Astrocyte of the spinal cord (primary cell): ENCODE data around the gene COL28A1.

Experiments
- DNase-seq: peaks from one replicate; pipeline ENCODE4 v3.0.0; 2011; ENCODE audit warnings: low read depth, low spot score
- H3K4me3 ChIP-seq: 2 replicates; pipeline ENCODE4 v1.5.1; 2011; ENCODE audit warnings: low read depth, mild to moderate bottlenecking, low read length, moderate library complexity
- in situ Hi-C: cut with HindIII; loops from 2 replicates; pipeline ENCODE4 v1.10.0; 2017; ENCODE audit warnings: low sequenced_read_pairs
- TF ChIP-seq, protein P1 (sequence below): IDR thresholded peaks from 2 replicates; pipeline ENCODE4 v1.5.1; 2012; ENCODE audit warnings: low read depth, mild to moderate bottlenecking, low read length, inconsistent platforms

COL28A1 gene

DNA sequence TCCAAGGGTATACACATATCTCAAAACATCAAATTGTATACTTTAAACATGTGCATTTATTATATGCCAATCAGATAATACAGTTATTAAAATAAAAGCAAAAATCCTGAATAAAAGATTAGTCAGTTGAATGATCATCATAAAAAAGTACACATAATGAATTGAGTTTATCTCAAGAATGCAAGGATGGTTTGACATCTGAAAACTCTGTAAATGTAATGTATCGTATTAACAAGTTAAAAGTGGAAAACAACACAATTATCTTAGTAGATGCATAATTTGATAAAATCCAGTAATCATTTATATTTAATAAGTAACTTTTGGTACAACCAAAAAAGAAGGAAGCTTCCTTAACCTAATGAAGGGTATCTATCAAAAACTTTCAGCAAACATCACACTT is 86.6 kb downstream of the COL28A1 start:
- H3K4me3 ChIP-seq: no peak overlapping the region
- TF ChIP-seq, protein P1, sequence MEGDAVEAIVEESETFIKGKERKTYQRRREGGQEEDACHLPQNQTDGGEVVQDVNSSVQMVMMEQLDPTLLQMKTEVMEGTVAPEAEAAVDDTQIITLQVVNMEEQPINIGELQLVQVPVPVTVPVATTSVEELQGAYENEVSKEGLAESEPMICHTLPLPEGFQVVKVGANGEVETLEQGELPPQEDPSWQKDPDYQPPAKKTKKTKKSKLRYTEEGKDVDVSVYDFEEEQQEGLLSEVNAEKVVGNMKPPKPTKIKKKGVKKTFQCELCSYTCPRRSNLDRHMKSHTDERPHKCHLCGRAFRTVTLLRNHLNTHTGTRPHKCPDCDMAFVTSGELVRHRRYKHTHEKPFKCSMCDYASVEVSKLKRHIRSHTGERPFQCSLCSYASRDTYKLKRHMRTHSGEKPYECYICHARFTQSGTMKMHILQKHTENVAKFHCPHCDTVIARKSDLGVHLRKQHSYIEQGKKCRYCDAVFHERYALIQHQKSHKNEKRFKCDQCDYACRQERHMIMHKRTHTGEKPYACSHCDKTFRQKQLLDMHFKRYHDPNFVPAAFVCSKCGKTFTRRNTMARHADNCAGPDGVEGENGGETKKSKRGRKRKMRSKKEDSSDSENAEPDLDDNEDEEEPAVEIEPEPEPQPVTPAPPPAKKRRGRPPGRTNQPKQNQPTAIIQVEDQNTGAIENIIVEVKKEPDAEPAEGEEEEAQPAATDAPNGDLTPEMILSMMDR: no peak
- in situ Hi-C loops: no loop called here
- peak; percentile 12 for DNase-seq

DNA sequence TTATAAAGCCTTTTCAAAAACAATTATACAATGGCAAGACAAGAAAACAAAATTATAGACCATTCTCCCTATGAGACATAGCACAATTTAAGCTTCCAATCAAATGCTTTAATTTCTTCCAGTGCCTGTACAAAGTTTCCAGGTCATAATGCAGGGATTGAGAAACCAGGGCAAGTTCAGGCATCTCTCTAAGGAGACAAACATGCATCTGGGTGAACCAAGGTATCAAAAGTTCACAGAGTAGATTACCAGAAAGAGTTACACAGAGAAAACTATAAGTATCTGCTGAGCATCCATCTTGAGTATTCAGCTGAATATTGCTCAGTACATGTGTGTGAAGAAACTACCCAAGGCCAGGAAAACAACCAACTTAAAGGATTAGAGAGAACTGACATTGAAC is 89.1 kb downstream of the COL28A1 start:
- DNase-seq: no peak
- no peak overlapping the region for H3K4me3 ChIP-seq
- in situ Hi-C loops: no loop called here
- TF ChIP-seq, protein P1: no peak

DNA sequence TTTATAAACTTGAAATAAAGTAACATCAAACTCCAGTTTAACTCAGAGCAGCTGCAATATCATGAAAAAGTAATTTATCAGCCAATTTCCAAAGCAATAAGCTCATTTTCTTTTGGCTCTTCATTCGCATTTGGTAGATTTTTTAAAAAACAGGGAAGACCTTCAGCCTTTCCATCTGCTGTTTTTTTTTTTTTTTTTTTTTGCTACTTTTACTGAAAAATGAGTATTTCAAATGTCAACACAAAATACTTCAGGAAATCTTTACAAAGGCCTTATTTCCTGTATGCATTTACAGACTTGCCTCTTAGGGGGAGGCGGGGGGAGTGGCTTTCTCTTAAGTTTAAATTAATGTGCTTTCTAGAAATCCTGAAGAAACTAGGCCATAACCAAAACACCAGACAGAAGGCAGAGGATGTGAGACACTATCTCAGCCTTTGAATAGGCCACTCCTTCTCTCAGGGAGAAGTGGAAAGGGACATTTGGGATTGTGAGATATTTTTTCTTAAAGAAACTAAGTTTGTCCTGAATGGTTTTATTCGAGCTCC is 91.8 kb downstream of the COL28A1 start:
- no peak for DNase-seq
- TF ChIP-seq, protein P1: no peak
- in situ Hi-C loops: no loop called here
- no peak overlapping the region for H3K4me3 ChIP-seq

DNA sequence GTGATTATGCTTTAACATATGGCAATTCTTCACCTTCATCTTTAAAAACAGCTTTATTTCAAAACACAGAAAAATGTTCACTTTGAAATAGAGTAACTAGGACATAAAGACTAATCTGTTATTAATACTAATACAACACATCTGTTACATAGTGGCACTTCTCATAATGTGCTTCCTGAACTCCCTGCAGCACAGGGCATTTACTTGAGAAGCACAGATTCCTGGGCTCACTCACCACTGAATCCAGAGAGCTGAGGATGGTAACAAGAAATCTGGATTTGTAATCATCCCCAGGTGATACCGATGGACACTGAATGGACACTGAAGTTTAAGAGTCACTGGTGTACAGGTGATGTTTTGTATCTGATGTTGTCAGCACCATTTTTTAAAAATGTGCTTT is 96.1 kb downstream of the COL28A1 start:
- in situ Hi-C loops: no loop called here
- TF ChIP-seq, protein P1: no peak
- no peak overlapping the region for H3K4me3 ChIP-seq
- no peak for DNase-seq

DNA sequence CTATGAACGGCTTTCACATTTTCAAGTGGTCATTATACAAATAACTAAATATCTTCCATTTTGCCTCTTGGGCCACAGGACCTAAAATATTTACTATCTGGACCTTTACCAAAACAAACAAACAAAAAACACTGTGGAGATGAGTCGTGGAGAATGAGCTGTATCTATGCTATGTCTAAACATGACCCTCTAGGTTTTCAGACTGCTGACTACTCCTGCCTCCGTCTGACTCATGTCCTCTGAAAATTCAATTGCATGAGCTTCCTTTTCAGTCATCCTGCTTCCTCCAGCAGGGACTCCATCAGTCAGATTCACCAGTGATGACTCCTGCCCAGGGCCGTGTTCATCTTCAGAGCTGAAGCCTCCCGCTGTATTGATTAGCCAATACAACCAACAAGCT is 96.8 kb downstream of the COL28A1 start:
- H3K4me3 ChIP-seq: no peak overlapping the region
- TF ChIP-seq, protein P1: no peak
- in situ Hi-C loops: no loop called here
- DNase-seq: peak; percentile 96

DNA sequence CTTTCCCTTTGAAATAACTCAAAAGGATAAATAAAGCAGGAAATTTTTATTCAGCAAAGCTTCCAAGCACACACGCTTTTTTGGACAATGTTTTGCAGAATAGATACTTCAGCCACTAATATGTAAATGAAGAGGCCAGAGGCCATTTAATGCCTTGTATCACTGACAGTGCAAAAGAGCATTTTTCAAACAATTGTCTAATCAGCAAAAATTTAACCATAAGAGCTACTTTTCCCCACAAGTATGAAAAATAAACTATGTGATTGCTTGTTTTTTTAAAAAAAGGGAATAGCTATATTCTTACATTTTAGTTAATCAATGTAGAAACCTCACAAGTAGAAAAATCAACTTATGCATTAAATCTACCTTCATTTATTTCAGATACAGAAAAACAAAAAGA is 99.7 kb downstream of the COL28A1 start:
- DNase-seq: no peak
- in situ Hi-C loops: no loop called here
- no peak overlapping the region for H3K4me3 ChIP-seq
- TF ChIP-seq, protein P1: no peak

DNA sequence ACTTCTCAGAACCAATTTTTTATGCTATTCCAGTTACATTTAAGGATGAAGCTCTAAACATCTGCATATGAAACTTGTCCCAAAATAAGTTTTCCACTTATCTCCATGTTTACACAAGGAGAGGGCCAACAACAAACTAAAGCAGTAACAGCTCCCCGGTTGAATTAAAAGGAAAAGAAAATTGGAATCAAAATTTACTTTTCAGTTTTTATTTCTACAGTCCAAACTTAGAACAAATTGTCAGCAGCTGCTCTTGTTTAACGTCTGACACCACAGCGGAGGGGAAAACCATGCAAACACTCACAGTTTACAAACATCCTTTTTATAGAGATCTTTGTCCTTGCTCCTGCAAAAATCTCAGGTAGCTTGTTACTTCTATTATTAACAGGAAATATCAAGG is 101.3 kb downstream of the COL28A1 start:
- TF ChIP-seq, protein P1: no peak
- in situ Hi-C loops: no loop called here
- DNase-seq: no peak
- no peak overlapping the region for H3K4me3 ChIP-seq
